ENCODE measurements around the gene CPLX1.

The CPLX1 gene

GRCh38 chr4:826508-827208, 729 bp upstream of the CPLX1 start:
- no peak for DNase-seq (ENCODE audit: low spot score)

GRCh38 chr4:825063-825970, 612 bp downstream of the CPLX1 start:
- in situ Hi-C loops (cut with MboI; ENCODE audit: low sequenced_read_pairs, unreplicated experiment) = no loop called here
- peak; percentile 74 for DNase-seq (ENCODE audit: low spot score)
- TF ChIP-seq CTCF (IDR thresholded peaks at IDR 0.05; ENCODE audit: borderline replicate concordance, control extremely low read depth, extremely low read depth, insufficient read depth, missing control alignments) = no peak

More at GRCh38 chr4:826508-827208, 729 bp upstream of the CPLX1 start:
- TF ChIP-seq CTCF (IDR thresholded peaks at IDR 0.05; ENCODE audit: borderline replicate concordance, control extremely low read depth, extremely low read depth, insufficient read depth, missing control alignments) = no peak
- in situ Hi-C loops (cut with MboI; ENCODE audit: low sequenced_read_pairs, unreplicated experiment) = no loop called here

- in situ Hi-C loops (cut with MboI; ENCODE audit: low sequenced_read_pairs, unreplicated experiment) = no loop called here
- TF ChIP-seq CTCF (IDR thresholded peaks at IDR 0.05; ENCODE audit: borderline replicate concordance, control extremely low read depth, extremely low read depth, insufficient read depth, missing control alignments) = no peak
- no peak for DNase-seq (ENCODE audit: low spot score)
These were observed 1.4 kb downstream of the CPLX1 start for GRCh38 chr4:824461-825062.

- in situ Hi-C loops (cut with MboI; ENCODE audit: low sequenced_read_pairs, unreplicated experiment) = no loop called here
- no peak for TF ChIP-seq CTCF (IDR thresholded peaks at IDR 0.05; ENCODE audit: borderline replicate concordance, control extremely low read depth, extremely low read depth, insufficient read depth, missing control alignments)
- no peak for DNase-seq (ENCODE audit: low spot score)
These were observed 2.0 kb downstream of the CPLX1 start for GRCh38 chr4:823761-824460.

- no peak for TF ChIP-seq CTCF (IDR thresholded peaks at IDR 0.05; ENCODE audit: borderline replicate concordance, control extremely low read depth, extremely low read depth, insufficient read depth, missing control alignments)
- in situ Hi-C loops (cut with MboI; ENCODE audit: low sequenced_read_pairs, unreplicated experiment) = no loop called here
- no peak for DNase-seq (ENCODE audit: low spot score)
These were observed 2.7 kb downstream of the CPLX1 start for GRCh38 chr4:823176-823760.

Data from GM13976 (cell line).